ENCODE results near the gene ADCY1. TPM values are rescaled to one million over a fixed set of nuclear protein-coding genes. Genes with fewer than 3 reads are reported as not detected.
A peak's percentile ranks its signal among the peaks of the same experiment; 100 is the strongest.

Gene ADCY1
- total RNA-seq, 3 donors from 2014 or later (not counting 1 experiment from before 2014, with no cell fraction given), result 0.02 to 0.15 TPM; not detected in 1

DNA sequence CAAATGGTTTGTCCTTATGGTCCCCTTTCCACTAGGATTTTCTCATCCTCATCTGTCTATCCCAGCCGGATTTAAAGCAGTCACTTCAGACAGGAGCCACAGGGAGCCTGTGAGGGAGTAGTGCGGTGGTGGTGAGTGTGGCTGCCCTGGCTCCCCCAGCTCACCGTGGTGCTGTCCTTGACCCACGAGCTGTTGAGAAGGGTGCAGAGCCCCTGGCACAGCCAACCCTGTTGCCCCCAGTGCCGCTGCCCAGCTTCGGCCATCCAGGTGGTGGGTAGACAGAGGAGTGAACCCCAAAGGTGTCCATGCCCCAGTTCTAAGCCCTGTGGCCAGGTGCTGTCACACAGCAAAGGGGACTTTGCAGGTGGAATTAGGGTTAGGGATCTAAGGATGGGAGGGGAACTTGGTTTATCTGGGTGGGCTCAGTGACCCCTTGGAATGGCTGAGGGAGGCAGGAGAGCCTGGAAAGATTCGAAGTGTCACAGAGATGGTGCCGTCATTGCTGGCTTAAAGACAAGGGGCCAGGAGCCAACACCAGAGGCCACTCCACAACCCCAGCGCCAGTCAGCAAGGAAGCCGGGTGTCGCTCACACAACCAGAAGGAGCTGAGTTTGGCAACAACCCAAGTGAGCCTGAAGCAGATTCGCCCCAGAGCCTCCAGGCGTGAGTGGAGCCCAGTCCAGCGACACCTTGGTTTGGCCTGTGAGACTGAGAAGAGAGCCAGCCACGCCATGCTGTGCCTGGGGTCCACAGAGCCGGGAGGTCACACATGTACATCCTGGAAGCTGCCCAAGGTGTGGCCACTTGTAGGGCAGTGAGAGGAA, 142.4 kb downstream of the ADCY1 start:
- Histone ChIP-seq H3K27ac (ENCODE audit: low read length) (no peak overlapping the region), H3K36me3 (ENCODE audit: control insufficient read depth, insufficient read depth, low read length) (no peaks in the 10 kb centered on the region), H3K9me3 (ENCODE audit: control insufficient read depth, insufficient read depth, low read length) (no peaks in the 10 kb centered on the region), H3K4me1 (ENCODE audit: control insufficient read depth, insufficient read depth, low read length) (peaks cover 27% of the 10 kb centered on the region), H3K27me3 (ENCODE audit: control insufficient read depth, insufficient read depth, low read length) (no peaks in the 10 kb centered on the region), H3K4me3 (ENCODE audit: low read length) (no peak overlapping the region)
- ATAC-seq (no peak), DNase-seq (no peak)
- Mint-ChIP-seq H3K36me3 (no peaks in the 10 kb centered on the region), H3K9me3 (no peaks in the 10 kb centered on the region), H3K4me3 (no peak overlapping the region), H3K27me3 (ENCODE audit: low read depth in 2 of 2) (peaks cover 0 to 4% of the 10 kb centered on the region in 2 donors), H3K27ac (no peak overlapping the region), H3K4me1 (peaks cover 22 to 31% of the 10 kb centered on the region in 2 donors)
- TF ChIP-seq, protein P1, sequence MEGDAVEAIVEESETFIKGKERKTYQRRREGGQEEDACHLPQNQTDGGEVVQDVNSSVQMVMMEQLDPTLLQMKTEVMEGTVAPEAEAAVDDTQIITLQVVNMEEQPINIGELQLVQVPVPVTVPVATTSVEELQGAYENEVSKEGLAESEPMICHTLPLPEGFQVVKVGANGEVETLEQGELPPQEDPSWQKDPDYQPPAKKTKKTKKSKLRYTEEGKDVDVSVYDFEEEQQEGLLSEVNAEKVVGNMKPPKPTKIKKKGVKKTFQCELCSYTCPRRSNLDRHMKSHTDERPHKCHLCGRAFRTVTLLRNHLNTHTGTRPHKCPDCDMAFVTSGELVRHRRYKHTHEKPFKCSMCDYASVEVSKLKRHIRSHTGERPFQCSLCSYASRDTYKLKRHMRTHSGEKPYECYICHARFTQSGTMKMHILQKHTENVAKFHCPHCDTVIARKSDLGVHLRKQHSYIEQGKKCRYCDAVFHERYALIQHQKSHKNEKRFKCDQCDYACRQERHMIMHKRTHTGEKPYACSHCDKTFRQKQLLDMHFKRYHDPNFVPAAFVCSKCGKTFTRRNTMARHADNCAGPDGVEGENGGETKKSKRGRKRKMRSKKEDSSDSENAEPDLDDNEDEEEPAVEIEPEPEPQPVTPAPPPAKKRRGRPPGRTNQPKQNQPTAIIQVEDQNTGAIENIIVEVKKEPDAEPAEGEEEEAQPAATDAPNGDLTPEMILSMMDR (IDR thresholded peaks at IDR 0.05), result no peak
- 86% methylated on average over 16 of the region's 16 CpGs for WGBS (ENCODE audit: insufficient coverage)
- intact Hi-C loops (cut with micrococcal nuclease), result no loop called here

DNA sequence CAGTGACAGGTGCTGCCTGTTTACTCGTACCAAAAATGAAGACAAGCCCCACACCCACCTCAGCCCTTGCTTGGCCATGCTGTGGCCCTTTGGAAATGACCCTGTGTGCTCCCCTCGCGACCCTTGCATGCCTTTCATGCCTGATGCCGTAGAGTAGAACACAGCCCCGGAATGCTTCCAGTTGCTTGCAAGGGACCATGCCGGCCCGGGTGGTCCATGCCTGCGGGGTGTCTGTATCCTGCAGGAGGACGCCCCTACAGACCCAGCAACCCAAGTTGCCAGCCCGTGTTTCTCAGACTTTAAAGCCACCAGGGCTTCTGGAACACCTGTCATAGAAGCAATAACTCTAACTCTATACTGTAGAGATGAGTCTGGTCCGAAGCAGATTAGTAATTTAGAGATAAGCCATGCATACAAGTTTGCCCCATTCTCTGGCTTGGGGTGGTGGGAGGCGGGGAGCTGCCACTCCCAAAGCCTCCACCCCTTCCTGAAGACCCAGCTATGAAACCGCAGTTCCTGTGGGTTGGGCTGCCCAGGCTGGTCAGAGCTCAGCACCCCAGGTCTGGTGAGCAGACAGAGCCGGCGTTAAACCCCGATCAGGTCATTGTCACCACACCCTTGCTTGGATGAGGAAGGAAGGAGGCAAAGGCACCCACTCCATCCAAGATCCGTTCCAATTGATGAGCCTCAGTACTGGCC, 143.5 kb downstream of the ADCY1 start:
- H3K36me3 Mint-ChIP-seq, result no peaks in the 10 kb centered on the region
- H3K9me3 Mint-ChIP-seq, result no peaks in the 10 kb centered on the region
- ATAC-seq, result no peak
- no peak for DNase-seq
- intact Hi-C loops (cut with micrococcal nuclease), result no loop called here
- Histone ChIP-seq H3K9me3 (ENCODE audit: control insufficient read depth, insufficient read depth, low read length) (no peaks in the 10 kb centered on the region), H3K36me3 (ENCODE audit: control insufficient read depth, insufficient read depth, low read length) (peaks cover 2% of the 10 kb centered on the region), H3K27me3 (ENCODE audit: control insufficient read depth, insufficient read depth, low read length) (no peaks in the 10 kb centered on the region), H3K27ac (ENCODE audit: low read length) (no peak overlapping the region), H3K4me1 (ENCODE audit: control insufficient read depth, insufficient read depth, low read length) (peaks cover 27% of the 10 kb centered on the region), H3K4me3 (ENCODE audit: low read length) (no peak overlapping the region)
- TF ChIP-seq, protein P1 (IDR thresholded peaks at IDR 0.05), result no peak
- H3K4me3 Mint-ChIP-seq, result peak overlapping the region; percentile 40
- H3K27me3 Mint-ChIP-seq (ENCODE audit: low read depth in 2 of 2), result no peaks in the 10 kb centered on the region
- WGBS (ENCODE audit: insufficient coverage), result 82% methylated on average over 14 of the region's 17 CpGs
- peak overlapping the region in 1 of 2 donors; percentile 9 for H3K27ac Mint-ChIP-seq
- peaks cover 22 to 31% of the 10 kb centered on the region in 2 donors for H3K4me1 Mint-ChIP-seq

DNA sequence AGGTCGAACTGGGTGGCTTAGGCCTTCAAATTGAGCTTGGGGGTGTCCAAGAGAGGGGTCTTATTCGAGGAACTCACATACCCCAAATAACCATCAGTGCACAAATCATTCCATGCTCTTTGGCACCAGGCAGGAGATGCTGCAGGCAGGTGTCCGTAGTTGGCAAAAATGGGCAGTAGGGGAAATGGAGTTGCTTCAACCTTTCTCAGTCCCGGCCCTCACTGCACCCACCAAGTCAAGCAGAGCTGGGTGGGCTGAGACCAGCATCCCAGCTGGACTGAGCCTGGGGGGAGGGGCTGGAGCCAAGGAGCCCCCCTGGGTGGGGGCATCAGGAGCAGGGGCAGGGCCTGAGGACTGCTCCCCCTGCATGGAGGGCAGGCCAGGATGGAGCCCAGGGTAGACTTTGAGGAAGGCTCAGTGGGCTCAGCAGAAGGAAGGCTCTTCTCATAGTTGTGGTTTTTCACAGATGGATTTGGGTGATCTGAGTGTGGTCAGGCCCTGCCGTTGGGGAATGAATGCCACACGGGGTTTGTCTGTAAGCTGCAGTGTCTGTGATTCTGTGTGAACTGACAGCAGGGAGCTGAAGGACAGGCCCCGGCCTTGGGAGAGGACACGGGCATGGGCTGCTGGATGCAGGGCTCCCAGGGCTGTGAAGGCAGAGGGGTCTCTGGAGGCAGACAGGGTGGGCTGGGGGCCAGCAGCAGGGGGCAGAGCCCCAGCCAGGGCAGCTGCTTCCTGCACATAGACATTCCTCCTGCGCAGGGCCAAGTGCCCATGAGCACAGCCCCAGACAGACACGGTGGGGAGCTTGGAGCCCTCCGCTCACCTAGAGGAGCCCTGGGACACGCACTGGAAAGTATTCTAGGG, 144.5 kb downstream of the ADCY1 start:
- Histone ChIP-seq H3K4me1 (ENCODE audit: control insufficient read depth, insufficient read depth, low read length) (peaks cover 27% of the 10 kb centered on the region), H3K9me3 (ENCODE audit: control insufficient read depth, insufficient read depth, low read length) (no peaks in the 10 kb centered on the region), H3K27me3 (ENCODE audit: control insufficient read depth, insufficient read depth, low read length) (no peaks in the 10 kb centered on the region), H3K36me3 (ENCODE audit: control insufficient read depth, insufficient read depth, low read length) (peaks cover 5% of the 10 kb centered on the region), H3K27ac (ENCODE audit: low read length) (no peak overlapping the region), H3K4me3 (ENCODE audit: low read length) (no peak overlapping the region)
- H3K36me3 Mint-ChIP-seq, result peaks cover 3% of the 10 kb centered on the region
- H3K4me1 Mint-ChIP-seq, result peaks cover 22 to 31% of the 10 kb centered on the region in 2 donors
- H3K9me3 Mint-ChIP-seq, result no peaks in the 10 kb centered on the region
- ATAC-seq (peak in 1 of 3 donors; percentile 55), DNase-seq (no peak)
- H3K27ac Mint-ChIP-seq, result peak overlapping the region in 1 of 2 donors; percentile 9
- 48% methylated on average over 10 of the region's 12 CpGs for WGBS (ENCODE audit: insufficient coverage)
- intact Hi-C loops (cut with micrococcal nuclease), result no loop called here
- H3K27me3 Mint-ChIP-seq (ENCODE audit: low read depth in 2 of 2), result no peaks in the 10 kb centered on the region
- TF ChIP-seq, protein P1 (IDR thresholded peaks at IDR 0.05), result no peak
- H3K4me3 Mint-ChIP-seq, result peak overlapping the region; percentile 40
